A673 (cell line): ENCODE results near the gene RNF220. TPM values are rescaled to one million over a fixed set of nuclear protein-coding genes. Genes with fewer than 3 reads are reported as not detected.

ENCODE experiments used
- BruUV-seq: library from RNA; stranded (reverse); fragments of 400-500 nt; replicated peaks from 2 replicates; lab custom pipeline; 2021; lab: Mats Ljungman, UMichigan
- CTCF ChIA-PET: fragments of 300-600 bp; sonication (Branson Sonifier 250); formaldehyde crosslinking; loops from one replicate; lab custom pipeline; 2022; ENCODE audit warnings: antibody characterized with exemption; lab: Charles Lee
- POLR2A ChIA-PET: fragments of 300-600 bp; sonication (Branson Sonifier 250); formaldehyde crosslinking; loops from one replicate; lab custom pipeline; 2022; ENCODE audit warnings: antibody characterized with exemption; ENCODE audit not compliant: low non-redundant PET; lab: Charles Lee
- DNase-seq: peaks from one replicate; pipeline ENCODE4 v3.0.0-alpha.2; 2015; ENCODE audit warnings: low spot score
- H3K27ac ChIP-seq: fragments of 200-600 bp; sonication (generic); 2 replicates; pipeline ENCODE4 v1.5.1; 2016; ENCODE audit warnings: mixed run types, low read depth, mild to moderate bottlenecking, mixed read lengths, antibody characterized with exemption, low read length; ENCODE audit not compliant: poor library complexity, severe bottlenecking
- H3K27me3 ChIP-seq: fragments of 200-600 bp; sonication (generic); replicated peaks from 2 replicates; pipeline ENCODE4 v1.6.1; 2017; ENCODE audit warnings: mixed run types, low read depth, mild to moderate bottlenecking, mixed read lengths, antibody characterized with exemption, low read length; ENCODE audit not compliant: insufficient read depth, poor library complexity
- H3K36me3 ChIP-seq: fragments of 200-600 bp; sonication (generic); 2 replicates; pipeline ENCODE4 v1.6.1; 2016; ENCODE audit warnings: mixed run types, mild to moderate bottlenecking, mixed read lengths, antibody characterized with exemption, low read length; ENCODE audit not compliant: insufficient read depth, poor library complexity, severe bottlenecking
- H3K4me1 ChIP-seq: fragments of 200-600 bp; sonication (generic); 2 replicates; pipeline ENCODE4 v1.6.1; 2017; ENCODE audit warnings: mixed run types, mild to moderate bottlenecking, mixed read lengths, antibody characterized with exemption, low read length; ENCODE audit not compliant: insufficient read depth, poor library complexity, severe bottlenecking
- H3K4me3 ChIP-seq: fragments of 200-600 bp; sonication (generic); 2 replicates; pipeline ENCODE4 v1.5.1; 2016; ENCODE audit warnings: low read depth, mixed run types, mild to moderate bottlenecking, mixed read lengths, low read length; ENCODE audit not compliant: poor library complexity, severe bottlenecking
- H3K9me3 ChIP-seq: fragments of 200-600 bp; sonication (generic); 2 replicates; pipeline ENCODE4 v1.6.1; 2016; ENCODE audit warnings: mixed run types, low read depth, mild to moderate bottlenecking, mixed read lengths, antibody characterized with exemption, low read length; ENCODE audit not compliant: poor library complexity, severe bottlenecking
- EZH2 ChIP-seq: fragments of 200-600 bp; sonication (generic); IDR thresholded peaks from 2 replicates; pipeline ENCODE4 v1.6.1; 2017; ENCODE audit warnings: borderline replicate concordance, low read depth, mild to moderate bottlenecking, mixed read lengths, antibody characterized with exemption, low read length; ENCODE audit not compliant: poor library complexity, severe bottlenecking
- intact Hi-C: fragments of 100-400 bp; cut with micrococcal nuclease; formaldehyde crosslinking; loops from one replicate; pipeline ENCODE4 v1.10.0; 2022; ENCODE audit not compliant: unreplicated experiment
- total RNA-seq: library from RNA; stranded (reverse); gene quantifications from 2 replicates; pipeline ENCODE4 v1.2.3, GENCODE V29; 2021
- TF ChIP-seq, protein P1 (sequence below): fragments of 300-800, 200-600 bp; sonication (generic); conservative IDR thresholded peaks from 2 replicates; pipeline ENCODE4 v1.5.1; 2017; ENCODE audit warnings: low read depth, mild to moderate bottlenecking, antibody characterized with exemption, low read length, moderate library complexity, mixed read lengths

The RNF220 gene
- total RNA-seq, 1 experiment from 2014 or later = 80.6 TPM

DNA sequence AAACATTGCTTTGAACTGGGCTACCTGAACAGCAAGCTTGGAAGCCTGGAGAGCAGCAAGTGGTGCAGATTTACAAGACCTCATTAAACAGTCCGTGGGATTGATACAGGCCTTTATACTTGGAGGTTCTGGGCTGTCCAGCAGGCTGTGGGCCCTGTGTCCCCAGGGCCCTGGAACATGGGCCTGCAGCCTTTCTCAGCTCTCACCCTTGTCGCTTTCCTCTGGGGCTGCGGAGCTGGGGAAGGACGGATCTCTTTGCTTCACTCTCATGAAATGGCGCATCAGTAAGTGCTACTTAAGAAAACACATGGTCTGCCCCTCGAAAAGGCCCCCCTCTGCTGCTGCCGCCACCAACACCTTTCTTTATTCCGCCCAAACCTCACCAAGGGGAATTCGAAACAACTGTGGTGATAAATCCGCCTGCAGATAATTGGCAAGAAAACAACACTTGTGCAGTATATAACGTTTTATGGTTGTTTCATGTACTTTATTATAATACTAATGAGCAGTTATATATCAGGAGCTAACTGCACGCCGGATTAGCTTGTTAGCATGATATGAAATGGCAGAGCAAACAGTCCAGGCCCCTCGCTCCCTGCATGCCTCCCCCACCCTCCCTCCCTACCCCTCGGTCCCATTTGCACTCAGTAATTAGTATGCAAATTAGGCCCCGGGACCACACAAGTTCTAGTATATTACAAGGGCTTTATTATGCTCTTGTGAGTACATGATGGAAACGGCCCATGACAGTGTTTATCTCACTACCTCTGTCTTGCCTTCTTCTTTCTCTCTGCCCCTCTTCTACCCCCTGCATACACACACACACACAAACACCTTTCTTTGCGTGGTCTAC is 131.5 kb downstream of the RNF220 start:
- Histone ChIP-seq H3K36me3 (no peaks in the 10 kb centered on the region), H3K27ac (no peak overlapping the region), H3K9me3 (no peaks in the 10 kb centered on the region), H3K27me3 (no peaks in the 10 kb centered on the region), H3K4me3 (no peak overlapping the region), H3K4me1 (no peaks in the 10 kb centered on the region)
- DNase-seq = no peak
- TF ChIP-seq, protein P1, sequence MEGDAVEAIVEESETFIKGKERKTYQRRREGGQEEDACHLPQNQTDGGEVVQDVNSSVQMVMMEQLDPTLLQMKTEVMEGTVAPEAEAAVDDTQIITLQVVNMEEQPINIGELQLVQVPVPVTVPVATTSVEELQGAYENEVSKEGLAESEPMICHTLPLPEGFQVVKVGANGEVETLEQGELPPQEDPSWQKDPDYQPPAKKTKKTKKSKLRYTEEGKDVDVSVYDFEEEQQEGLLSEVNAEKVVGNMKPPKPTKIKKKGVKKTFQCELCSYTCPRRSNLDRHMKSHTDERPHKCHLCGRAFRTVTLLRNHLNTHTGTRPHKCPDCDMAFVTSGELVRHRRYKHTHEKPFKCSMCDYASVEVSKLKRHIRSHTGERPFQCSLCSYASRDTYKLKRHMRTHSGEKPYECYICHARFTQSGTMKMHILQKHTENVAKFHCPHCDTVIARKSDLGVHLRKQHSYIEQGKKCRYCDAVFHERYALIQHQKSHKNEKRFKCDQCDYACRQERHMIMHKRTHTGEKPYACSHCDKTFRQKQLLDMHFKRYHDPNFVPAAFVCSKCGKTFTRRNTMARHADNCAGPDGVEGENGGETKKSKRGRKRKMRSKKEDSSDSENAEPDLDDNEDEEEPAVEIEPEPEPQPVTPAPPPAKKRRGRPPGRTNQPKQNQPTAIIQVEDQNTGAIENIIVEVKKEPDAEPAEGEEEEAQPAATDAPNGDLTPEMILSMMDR = no peak
- no peak for TF ChIP-seq EZH2
- intact Hi-C loops = no loop called here
- no TSS peak for BruUV-seq
- CTCF ChIA-PET = no interaction called here
- POLR2A ChIA-PET = no interaction called here

DNA sequence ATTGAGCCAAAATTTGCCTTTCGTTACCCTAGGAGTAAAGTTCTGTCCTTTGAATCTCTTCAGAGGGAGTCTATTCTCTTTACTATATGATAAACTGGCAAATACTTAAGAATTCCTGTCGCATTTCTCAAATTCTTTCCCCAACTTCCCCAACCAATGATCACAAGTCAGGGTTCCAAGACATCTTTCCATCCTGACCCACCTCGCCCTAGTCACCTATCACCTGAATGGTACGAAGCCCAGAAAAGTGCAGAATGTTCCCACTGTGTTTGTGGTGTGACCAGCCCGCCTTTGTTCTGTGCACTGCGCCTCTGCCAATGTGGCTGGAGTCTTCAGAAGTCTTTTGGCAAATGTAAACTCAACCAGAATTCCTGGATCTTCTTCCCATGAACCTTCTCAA is 132.5 kb downstream of the RNF220 start:
- no peaks in the 10 kb centered on the region for H3K36me3 ChIP-seq
- no peak for DNase-seq
- intact Hi-C loops = no loop called here
- no peak for TF ChIP-seq EZH2
- TF ChIP-seq, protein P1 = no peak
- H3K4me3 ChIP-seq = no peak overlapping the region
- H3K9me3 ChIP-seq = no peaks in the 10 kb centered on the region
- ChIA-PET POLR2A (no interaction called here), CTCF (no interaction called here)
- no peaks in the 10 kb centered on the region for H3K27me3 ChIP-seq
- H3K4me1 ChIP-seq = no peaks in the 10 kb centered on the region
- BruUV-seq = no TSS peak
- no peak overlapping the region for H3K27ac ChIP-seq

DNA sequence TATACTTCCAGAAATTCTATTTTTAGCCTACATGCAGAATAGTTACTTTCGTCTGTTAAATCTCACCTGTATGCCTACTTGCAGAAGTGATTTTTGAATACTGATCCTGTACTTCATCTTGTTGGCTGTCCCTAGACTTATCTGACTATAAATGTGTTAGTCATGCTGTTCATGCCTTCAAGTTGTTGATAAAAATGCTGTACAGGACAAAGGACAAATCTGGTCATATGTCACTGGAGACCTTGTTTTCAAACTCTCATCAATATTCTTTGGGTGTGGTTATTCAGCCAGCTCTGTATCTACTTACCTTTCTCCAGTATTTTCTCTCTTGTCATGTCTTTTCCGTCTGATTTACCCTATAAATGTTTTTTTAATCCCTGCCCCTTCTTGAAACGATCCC is 132.9 kb downstream of the RNF220 start:
- TF ChIP-seq, protein P1 = no peak
- no peak for TF ChIP-seq EZH2
- BruUV-seq = no TSS peak
- ChIA-PET CTCF (no interaction called here), POLR2A (interaction anchor here (0.7 kb wide), 1 partner anchor 145 kb away, joined by 11 read pairs; no protein-coding TSS in a partner anchor)
- no peak overlapping the region for H3K4me3 ChIP-seq
- no peaks in the 10 kb centered on the region for H3K4me1 ChIP-seq
- intact Hi-C loops = no loop called here
- no peak for DNase-seq
- H3K36me3 ChIP-seq = no peaks in the 10 kb centered on the region
- no peaks in the 10 kb centered on the region for H3K27me3 ChIP-seq
- H3K9me3 ChIP-seq = no peaks in the 10 kb centered on the region
- H3K27ac ChIP-seq = no peak overlapping the region
